Activated CD4-positive, CD25-positive, alpha-beta regulatory T cell treated with anti-CD3 and anti-CD28 coated beads, Interleukin-2, amount 50 U/mL, for 72 hours (primary cell): ENCODE measurements around the gene SLC33A1.
"Not testable (repeated sequence)": the region's sequence is repeated elsewhere in the genome, so short reads cannot be mapped to it uniquely, and the experiment has no call there.

Experiments
- DNase-seq: peaks from one replicate; pipeline ENCODE4 v3.0.0; 2021

The SLC33A1 gene

GRCh38 chr3:155861476-155862183, 7.4 kb upstream of the SLC33A1 start:
- no peak for DNase-seq

GRCh38 chr3:155860424-155860823, 6.2 kb upstream of the SLC33A1 start:
- not testable (repeated sequence) for DNase-seq

- no peak for DNase-seq
These were observed 5.6 kb upstream of the SLC33A1 start for GRCh38 chr3:155859859-155860258.

GRCh38 chr3:155853214-155854140, 750 bp downstream of the SLC33A1 start:
- DNase-seq, result peak; percentile 48

- no peak for DNase-seq
These were observed 1.9 kb downstream of the SLC33A1 start for GRCh38 chr3:155852341-155852740.

DNA sequence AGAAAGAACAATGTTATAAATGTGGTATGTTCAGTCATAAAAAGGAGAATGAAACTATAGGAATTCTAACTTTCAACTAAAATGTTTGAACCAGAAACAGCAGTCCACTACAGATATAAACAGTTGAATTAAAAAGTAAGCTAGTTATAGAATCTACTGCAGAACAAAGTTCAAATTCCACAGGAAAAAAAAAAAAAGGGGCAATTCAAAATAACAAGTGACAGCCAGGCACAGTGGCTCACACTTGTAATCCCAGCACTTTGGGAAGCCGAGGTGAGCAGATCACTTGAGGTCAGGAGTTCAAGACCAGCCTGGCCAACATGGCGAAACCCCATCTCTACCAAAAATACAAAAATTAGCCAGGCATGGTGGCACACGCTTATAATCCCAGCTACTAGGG, 4.8 kb downstream of the SLC33A1 start:
- DNase-seq, result not testable (repeated sequence)

DNA sequence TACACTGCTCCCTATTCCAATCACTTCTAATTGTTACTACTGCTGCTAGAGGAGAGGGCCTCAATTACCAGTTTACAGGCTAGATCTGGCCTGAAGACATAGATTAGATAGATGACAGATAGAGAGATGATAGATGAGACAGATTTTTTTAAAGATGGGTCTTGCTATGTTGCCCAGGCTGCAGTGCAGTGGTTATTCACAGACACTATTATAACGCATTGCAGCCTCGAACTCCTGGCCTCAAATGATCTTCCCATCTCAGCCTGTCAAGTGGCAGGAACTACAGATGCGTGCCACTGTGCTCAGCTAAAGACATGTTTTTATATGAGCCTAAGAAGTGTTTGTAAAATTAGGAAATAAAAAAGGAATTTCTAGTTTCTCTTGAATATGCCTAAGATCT, 6.2 kb downstream of the SLC33A1 start:
- DNase-seq, result no peak

- no peak for DNase-seq
These were observed 8.1 kb downstream of the SLC33A1 start for GRCh38 chr3:155846119-155846518.

- no peak for DNase-seq
These were observed 10.7 kb downstream of the SLC33A1 start for GRCh38 chr3:155843569-155843968.

- DNase-seq, result no peak
These were observed 18.7 kb downstream of the SLC33A1 start for GRCh38 chr3:155835341-155836071.

DNA sequence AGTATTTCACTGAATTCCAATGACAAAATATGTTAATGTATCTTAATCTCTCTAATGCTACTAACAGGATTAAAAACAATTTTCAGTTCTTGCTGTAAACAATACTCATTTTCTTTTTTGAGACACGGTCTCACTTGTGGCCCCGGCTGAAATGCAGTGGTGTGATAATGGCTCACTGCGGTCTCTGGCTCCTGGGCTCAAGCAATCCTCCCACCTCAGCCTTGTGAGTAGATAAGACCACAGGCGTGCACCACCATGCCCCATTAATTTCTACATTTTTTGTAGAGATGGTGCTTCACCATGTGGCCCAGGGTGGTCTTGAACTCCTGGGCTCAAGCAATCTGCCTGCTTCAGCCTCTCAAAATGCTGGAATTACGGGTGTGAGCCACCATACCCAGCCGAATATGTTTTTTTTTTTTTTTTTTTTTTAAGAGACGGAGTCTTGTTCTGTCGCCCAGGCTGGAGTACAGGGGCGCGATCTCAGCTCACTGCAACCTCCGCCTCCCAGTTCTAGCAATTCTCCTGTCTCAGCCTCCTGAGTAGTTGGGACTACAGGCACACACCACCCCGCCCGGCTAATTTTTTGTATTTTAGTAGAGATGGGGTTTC, 25.6 kb downstream of the SLC33A1 start:
- not testable (repeated sequence) for DNase-seq

- no peak for DNase-seq
These were observed 39.1 kb downstream of the SLC33A1 start for GRCh38 chr3:155815030-155815545.

DNA sequence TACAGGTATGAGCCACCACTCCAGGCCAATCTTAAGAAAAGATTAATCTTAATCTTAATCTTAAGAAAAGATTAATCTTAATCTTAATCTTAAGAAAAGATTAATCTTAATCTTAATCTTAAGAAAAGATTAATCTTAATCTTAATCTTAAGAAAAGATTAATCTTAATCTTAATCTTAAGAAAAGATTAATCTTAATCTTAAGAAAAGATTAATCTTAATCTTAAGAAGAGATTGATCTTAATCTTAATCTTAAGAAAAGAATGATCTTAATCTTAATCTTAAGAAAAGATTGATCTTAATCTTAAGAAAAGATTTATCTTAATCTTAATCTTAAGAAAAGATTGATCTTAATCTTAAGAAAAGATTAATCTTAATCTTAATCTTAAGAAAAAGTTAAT, 41.0 kb downstream of the SLC33A1 start:
- not testable (repeated sequence) for DNase-seq

DNA sequence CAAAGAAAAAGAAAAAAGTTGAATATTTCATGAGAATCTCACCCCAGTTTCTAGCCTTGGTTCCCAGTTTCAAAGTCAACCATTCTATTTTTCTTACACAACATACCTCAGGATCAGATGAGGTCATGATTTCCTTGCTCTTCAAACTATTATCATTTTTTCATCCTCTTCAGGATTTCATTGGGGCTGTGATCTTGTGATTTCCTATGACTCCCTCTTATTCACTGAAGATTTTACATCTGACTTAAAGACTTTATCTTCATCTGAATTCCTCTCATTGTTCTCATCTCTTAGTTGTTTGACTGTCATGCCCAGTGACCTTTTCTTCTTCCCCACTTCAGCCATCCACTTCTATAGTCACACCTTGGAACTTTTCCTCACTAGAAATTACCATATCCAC, 45.0 kb downstream of the SLC33A1 start:
- DNase-seq, result no peak

DNA sequence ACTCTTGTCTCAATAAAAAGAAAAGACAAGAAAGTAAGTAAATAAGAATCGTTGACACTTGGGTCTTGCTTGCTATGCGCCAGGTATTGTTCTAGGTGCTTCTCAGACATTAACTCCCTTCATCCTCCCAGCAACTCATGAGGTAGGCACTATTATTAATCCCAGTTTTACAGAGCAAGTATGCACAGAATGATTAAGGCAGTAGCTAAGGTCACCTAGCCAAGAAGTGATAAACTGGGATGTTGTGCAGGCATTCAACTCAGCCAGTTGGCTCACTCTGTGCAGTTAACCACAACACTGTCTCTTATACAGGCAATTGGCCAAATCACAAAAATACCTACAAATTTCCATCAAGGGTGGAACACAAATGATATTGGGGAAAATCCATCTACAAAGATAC, 46.4 kb downstream of the SLC33A1 start:
- DNase-seq, result no peak

GRCh38 chr3:155805802-155806618, 48.2 kb downstream of the SLC33A1 start, which contains the start of gene C3orf33:
Gene C3orf33, minus strand, starts transcription at chr3:155806278. Its CDS starts 26 bp downstream, at chr3:155806252.
- peak; percentile 83 for DNase-seq

- DNase-seq, result no peak
These were observed 48.9 kb downstream of the SLC33A1 start for GRCh38 chr3:155805204-155805801.

GRCh38 chr3:155804323-155804722, 49.9 kb downstream of the SLC33A1 start:
- no peak for DNase-seq

- no peak for DNase-seq
These were observed 61.7 kb downstream of the SLC33A1 start for GRCh38 chr3:155792532-155792931.

- DNase-seq, result no peak
These were observed 63.0 kb downstream of the SLC33A1 start for GRCh38 chr3:155791190-155791589.

GRCh38 chr3:155790272-155790925, 63.8 kb downstream of the SLC33A1 start:
- no peak for DNase-seq
